HepG2 (cell line): ENCODE data around the gene NDRG3. TPM values are rescaled to one million over a fixed set of nuclear protein-coding genes. Genes with fewer than 3 reads are reported as not detected.
A peak's percentile ranks its signal among the peaks of the same experiment; 100 is the strongest.

Experiments used
- ATF1 ChIP-seq: IDR thresholded peaks from 2 replicates; pipeline ENCODE4 v1.6.1; 2016; ENCODE audit warnings: mild to moderate bottlenecking, control low read depth
- BRD4 ChIP-seq: sonication (generic); formaldehyde crosslinking; IDR thresholded peaks from 2 replicates; pipeline ENCODE4 v1.4.0; 2020; ENCODE audit warnings: missing genetic modification reagents
- CC2D1A ChIP-seq: sonication (generic); formaldehyde crosslinking; IDR thresholded peaks from 2 replicates; pipeline ENCODE4 v1.8.1; 2023; ENCODE audit warnings: mild to moderate bottlenecking, missing genetic modification reagents
- GTF3A ChIP-seq: sonication (generic); formaldehyde crosslinking; conservative IDR thresholded peaks from 2 replicates; pipeline ENCODE4 v1.4.0; 2020; ENCODE audit warnings: mild to moderate bottlenecking, missing genetic modification reagents
- HIVEP1 ChIP-seq: sonication (generic); formaldehyde crosslinking; IDR thresholded peaks from 2 replicates; pipeline ENCODE4 v1.4.0; 2020; ENCODE audit warnings: mild to moderate bottlenecking, missing genetic modification reagents
- NFIB ChIP-seq: sonication (generic); formaldehyde crosslinking; IDR thresholded peaks from 2 replicates; pipeline ENCODE4 v1.9.0; 2021; ENCODE audit warnings: missing genetic modification reagents, mild to moderate bottlenecking, borderline replicate concordance
- NRL ChIP-seq: sonication (generic); formaldehyde crosslinking; IDR thresholded peaks from 2 replicates; pipeline ENCODE4 v1.5.0; 2020; ENCODE audit warnings: missing genetic modification reagents, mild to moderate bottlenecking, moderate library complexity, borderline replicate concordance
- PCBP1 ChIP-seq: fragments of 200-400 bp; formaldehyde crosslinking; IDR thresholded peaks from 2 replicates; pipeline ENCODE4 v1.6.1; 2017; ENCODE audit warnings: mild to moderate bottlenecking, low read depth, low read length, borderline replicate concordance
- ZNF549 ChIP-seq: sonication (generic); formaldehyde crosslinking; IDR thresholded peaks from 2 replicates; pipeline ENCODE4 v1.5.0; 2020; ENCODE audit warnings: missing genetic modification reagents
- ZSCAN21 ChIP-seq: sonication (generic); formaldehyde crosslinking; IDR thresholded peaks from 2 replicates; pipeline ENCODE4 v1.8.0; 2022; ENCODE audit warnings: mild to moderate bottlenecking, missing genetic modification reagents, moderate library complexity, borderline replicate concordance
- polyA plus RNA-seq, 8 experiments: library from polyadenylated mRNA; depleted of rRNA in 3 of 8; stranded (reverse) in 7 of 8; unstranded in 1 of 8; fragments of >200 nt; fragmentation: Illumina TruSeq in 4 of 8; extraction: Trizol in 4 of 8; gene quantifications; 2 replicates each; pipeline versions ENCODE4 v1.2.1 to v1.2.3, GENCODE V29; 2011 to 2016; ENCODE audit warnings: low read depth in 4 of 8, missing spikeins in 1 of 8, mixed read lengths in 1 of 8; ENCODE audit not compliant: insufficient read depth in 1 of 8
- total RNA-seq, 5 experiments: library from RNA; depleted of rRNA; stranded (reverse); fragments of >200 nt; fragmentation: Illumina TruSeq; extraction: Trizol; gene quantifications; 2 replicates each; pipeline ENCODE4 v1.2.3, GENCODE V29; 2016; ENCODE audit warnings: low read depth in 1 of 5
- TF ChIP-seq, protein P1 (sequence below): sonication (generic); formaldehyde crosslinking; IDR thresholded peaks from 2 replicates; pipeline ENCODE4 v1.5.1; 2020; ENCODE audit warnings: mild to moderate bottlenecking, missing genetic modification reagents
- TF ChIP-seq, protein P2 (sequence below): fragments of 450-650 bp; IDR thresholded peaks from 2 replicates; pipeline ENCODE4 v1.6.1; 2017; ENCODE audit warnings: mild to moderate bottlenecking
- TF ChIP-seq, protein P3 (sequence below): sonication (generic); formaldehyde crosslinking; IDR thresholded peaks from 2 replicates; pipeline ENCODE4 v1.5.0; 2020; ENCODE audit warnings: mild to moderate bottlenecking, missing genetic modification reagents
- TF ChIP-seq, protein P4 (sequence below): sonication (generic); formaldehyde crosslinking; IDR thresholded peaks from 2 replicates; pipeline ENCODE4 v1.5.1; 2020; ENCODE audit warnings: missing genetic modification reagents, mild to moderate bottlenecking, borderline replicate concordance

NDRG3 gene
- total and polyA plus RNA-seq, 2 of the 13 experiments (the other 11 are each of a cell fraction or from before 2014, with no cell fraction given) = 36.0 to 40.5 TPM

DNA sequence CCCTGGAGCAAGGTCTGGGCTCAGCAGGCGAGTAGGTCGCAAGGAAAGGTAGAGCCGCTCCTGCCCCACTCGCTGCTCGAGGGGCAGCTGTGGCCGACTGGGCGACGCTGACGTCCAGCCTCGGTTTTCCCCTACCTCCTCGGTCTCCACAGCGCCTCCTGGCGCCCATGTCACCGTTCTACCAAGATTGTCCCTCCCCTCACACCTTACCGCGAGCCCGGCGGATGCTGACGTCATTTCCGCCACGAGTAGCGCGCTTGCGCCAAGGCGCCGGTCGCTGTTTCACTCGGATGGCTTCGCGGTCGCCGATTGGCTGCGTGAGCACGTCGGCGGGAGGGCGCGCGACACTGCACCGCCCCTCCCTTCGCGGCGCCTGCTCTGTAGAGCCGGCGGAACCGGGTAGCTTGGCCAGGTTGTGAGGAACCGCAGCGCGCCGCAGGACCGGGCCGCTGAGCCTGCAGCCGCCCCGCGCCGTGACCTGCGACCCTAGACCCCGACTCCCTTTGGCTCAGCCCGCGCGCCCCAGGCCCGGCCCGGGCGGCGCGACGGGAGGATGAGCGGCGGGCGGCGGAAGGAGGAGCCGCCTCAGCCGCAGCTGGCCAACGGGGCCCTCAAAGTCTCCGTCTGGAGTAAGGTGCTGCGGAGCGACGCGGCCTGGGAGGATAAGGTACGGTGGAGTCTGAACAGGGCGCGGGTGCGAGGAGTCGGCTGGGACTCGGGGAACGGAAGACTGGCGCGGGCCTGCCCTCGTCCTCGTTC is 140.3 kb downstream of the NDRG3 start, which contains the start of gene RAB5IF (continued):
- TF ChIP-seq, protein P1, sequence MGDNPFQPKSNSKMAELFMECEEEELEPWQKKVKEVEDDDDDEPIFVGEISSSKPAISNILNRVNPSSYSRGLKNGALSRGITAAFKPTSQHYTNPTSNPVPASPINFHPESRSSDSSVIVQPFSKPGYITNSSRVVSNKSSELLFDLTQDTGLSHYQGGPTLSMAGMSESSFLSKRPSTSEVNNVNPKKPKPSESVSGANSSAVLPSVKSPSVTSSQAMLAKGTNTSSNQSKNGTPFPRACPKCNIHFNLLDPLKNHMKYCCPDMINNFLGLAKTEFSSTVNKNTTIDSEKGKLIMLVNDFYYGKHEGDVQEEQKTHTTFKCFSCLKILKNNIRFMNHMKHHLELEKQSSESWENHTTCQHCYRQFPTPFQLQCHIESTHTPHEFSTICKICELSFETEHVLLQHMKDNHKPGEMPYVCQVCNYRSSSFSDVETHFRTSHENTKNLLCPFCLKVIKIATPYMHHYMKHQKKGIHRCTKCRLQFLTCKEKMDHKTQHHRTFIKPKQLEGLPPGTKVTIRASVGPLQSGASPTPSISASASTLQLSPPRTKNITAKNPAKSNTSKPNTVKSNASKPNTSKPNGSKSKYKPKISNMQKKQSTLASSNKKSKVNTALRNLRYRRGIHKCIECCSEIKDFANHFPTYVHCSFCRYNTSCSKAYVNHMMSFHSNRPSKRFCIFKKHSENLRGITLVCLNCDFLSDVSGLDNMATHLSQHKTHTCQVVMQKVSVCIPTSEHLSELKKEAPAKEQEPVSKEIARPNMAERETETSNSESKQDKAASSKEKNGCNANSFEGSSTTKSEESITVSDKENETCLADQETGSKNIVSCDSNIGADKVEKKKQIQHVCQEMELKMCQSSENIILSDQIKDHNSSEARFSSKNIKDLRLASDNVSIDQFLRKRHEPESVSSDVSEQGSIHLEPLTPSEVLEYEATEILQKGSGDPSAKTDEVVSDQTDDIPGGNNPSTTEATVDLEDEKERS (CRISPR knock-in tag) = peak; percentile 92
- TF ChIP-seq NRL (CRISPR knock-in tag) (peak; percentile 80; the same call in 1 of the 2 replicates), BRD4 (peak; percentile 95), ZNF549 (CRISPR knock-in tag) (peak; percentile 54; the same call in 1 of the 2 replicates), CC2D1A (CRISPR knock-in tag) (no peak), ATF1 (CRISPR knock-in tag) (peak; percentile 95), NFIB (CRISPR knock-in tag) (no peak), PCBP1 (0 out of 2 replicates have a peak, but pooled peaks have one; percentile 51), HIVEP1 (CRISPR knock-in tag) (peak; percentile 85), GTF3A (no peak; the same call in none of the 2 replicates), ZSCAN21 (CRISPR knock-in tag) (no peak; the same call in 1 of the 2 replicates)
- TF ChIP-seq, protein P2, sequence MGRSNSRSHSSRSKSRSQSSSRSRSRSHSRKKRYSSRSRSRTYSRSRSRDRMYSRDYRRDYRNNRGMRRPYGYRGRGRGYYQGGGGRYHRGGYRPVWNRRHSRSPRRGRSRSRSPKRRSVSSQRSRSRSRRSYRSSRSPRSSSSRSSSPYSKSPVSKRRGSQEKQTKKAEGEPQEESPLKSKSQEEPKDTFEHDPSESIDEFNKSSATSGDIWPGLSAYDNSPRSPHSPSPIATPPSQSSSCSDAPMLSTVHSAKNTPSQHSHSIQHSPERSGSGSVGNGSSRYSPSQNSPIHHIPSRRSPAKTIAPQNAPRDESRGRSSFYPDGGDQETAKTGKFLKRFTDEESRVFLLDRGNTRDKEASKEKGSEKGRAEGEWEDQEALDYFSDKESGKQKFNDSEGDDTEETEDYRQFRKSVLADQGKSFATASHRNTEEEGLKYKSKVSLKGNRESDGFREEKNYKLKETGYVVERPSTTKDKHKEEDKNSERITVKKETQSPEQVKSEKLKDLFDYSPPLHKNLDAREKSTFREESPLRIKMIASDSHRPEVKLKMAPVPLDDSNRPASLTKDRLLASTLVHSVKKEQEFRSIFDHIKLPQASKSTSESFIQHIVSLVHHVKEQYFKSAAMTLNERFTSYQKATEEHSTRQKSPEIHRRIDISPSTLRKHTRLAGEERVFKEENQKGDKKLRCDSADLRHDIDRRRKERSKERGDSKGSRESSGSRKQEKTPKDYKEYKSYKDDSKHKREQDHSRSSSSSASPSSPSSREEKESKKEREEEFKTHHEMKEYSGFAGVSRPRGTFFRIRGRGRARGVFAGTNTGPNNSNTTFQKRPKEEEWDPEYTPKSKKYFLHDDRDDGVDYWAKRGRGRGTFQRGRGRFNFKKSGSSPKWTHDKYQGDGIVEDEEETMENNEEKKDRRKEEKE = no peak
- TF ChIP-seq, protein P3, sequence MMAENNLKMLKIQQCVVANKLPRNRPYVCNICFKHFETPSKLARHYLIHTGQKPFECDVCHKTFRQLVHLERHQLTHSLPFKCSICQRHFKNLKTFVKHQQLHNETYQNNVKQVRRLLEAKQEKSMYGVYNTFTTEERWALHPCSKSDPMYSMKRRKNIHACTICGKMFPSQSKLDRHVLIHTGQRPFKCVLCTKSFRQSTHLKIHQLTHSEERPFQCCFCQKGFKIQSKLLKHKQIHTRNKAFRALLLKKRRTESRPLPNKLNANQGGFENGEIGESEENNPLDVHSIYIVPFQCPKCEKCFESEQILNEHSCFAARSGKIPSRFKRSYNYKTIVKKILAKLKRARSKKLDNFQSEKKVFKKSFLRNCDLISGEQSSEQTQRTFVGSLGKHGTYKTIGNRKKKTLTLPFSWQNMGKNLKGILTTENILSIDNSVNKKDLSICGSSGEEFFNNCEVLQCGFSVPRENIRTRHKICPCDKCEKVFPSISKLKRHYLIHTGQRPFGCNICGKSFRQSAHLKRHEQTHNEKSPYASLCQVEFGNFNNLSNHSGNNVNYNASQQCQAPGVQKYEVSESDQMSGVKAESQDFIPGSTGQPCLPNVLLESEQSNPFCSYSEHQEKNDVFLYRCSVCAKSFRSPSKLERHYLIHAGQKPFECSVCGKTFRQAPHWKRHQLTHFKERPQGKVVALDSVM (CRISPR knock-in tag) = peak; percentile 81; the same call in 1 of the 2 replicates
- TF ChIP-seq, protein P4, sequence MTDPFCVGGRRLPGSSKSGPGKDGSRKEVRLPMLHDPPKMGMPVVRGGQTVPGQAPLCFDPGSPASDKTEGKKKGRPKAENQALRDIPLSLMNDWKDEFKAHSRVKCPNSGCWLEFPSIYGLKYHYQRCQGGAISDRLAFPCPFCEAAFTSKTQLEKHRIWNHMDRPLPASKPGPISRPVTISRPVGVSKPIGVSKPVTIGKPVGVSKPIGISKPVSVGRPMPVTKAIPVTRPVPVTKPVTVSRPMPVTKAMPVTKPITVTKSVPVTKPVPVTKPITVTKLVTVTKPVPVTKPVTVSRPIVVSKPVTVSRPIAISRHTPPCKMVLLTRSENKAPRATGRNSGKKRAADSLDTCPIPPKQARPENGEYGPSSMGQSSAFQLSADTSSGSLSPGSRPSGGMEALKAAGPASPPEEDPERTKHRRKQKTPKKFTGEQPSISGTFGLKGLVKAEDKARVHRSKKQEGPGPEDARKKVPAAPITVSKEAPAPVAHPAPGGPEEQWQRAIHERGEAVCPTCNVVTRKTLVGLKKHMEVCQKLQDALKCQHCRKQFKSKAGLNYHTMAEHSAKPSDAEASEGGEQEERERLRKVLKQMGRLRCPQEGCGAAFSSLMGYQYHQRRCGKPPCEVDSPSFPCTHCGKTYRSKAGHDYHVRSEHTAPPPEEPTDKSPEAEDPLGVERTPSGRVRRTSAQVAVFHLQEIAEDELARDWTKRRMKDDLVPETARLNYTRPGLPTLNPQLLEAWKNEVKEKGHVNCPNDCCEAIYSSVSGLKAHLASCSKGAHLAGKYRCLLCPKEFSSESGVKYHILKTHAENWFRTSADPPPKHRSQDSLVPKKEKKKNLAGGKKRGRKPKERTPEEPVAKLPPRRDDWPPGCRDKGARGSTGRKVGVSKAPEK (CRISPR knock-in tag) = 0 out of 2 replicates have a peak, but pooled peaks have one; percentile 90
